ENCODE results near the gene TPK1.

The TPK1 gene

GRCh38 chr7:144820552-144820951 is 15.3 kb downstream of the TPK1 start:
- no peak overlapping the region for H3K27ac ChIP-seq
- ChIA-PET CTCF (no interaction called here), POLR2A (ENCODE audit: low non-redundant PET) (no interaction called here)
- no peak for DNase-seq (ENCODE audit: low spot score)
- TF ChIP-seq CTCF (conservative IDR thresholded peaks at IDR 0.05; ENCODE audit: low read depth): no peak

DNA sequence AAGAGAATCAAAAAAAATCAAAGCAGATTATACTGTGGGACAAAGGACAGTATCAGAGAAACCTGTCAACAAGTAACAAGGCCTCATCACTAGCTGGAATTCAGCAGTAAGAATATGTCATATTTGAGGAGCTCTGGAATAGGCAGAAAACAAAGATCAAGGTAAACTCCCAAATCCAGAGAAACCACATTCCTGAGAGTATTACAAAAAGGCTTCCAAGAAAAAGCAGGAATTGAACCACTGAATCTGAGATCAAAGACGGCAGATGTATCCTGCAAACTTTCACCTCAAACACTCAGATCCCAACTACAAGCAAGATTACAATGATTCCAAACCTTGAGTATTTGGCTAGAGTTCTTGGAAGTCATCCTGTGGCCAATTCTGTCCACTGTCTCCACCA is 16.3 kb downstream of the TPK1 start:
- TF ChIP-seq CTCF (conservative IDR thresholded peaks at IDR 0.05; ENCODE audit: low read depth): no peak
- POLR2A ChIA-PET (ENCODE audit: low non-redundant PET): no interaction called here
- CTCF ChIA-PET: no interaction called here
- DNase-seq (ENCODE audit: low spot score): no peak
- H3K27ac ChIP-seq: no peak overlapping the region

DNA sequence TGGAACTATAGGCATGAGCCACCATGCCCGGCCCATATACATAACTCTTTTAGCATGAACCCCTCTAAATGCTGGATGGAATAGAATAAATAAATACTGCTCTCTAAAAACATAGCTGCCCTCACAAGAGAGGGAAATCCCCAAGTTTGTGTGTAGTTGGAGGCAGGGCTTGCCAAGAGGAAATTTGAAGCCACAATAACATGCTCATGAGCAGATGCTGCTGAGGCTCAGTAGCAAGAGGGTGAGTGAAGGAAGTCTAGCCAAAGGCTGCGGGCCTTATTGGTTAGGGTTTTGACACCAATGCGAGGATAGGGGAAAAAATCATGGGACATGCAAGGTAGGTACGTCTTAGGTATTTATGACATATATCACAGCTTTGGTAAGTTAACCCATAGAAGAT is 17.3 kb downstream of the TPK1 start:
- no peak for DNase-seq (ENCODE audit: low spot score)
- ChIA-PET CTCF (no interaction called here), POLR2A (ENCODE audit: low non-redundant PET) (no interaction called here)
- no peak for TF ChIP-seq CTCF (conservative IDR thresholded peaks at IDR 0.05; ENCODE audit: low read depth)
- H3K27ac ChIP-seq: no peak overlapping the region

DNA sequence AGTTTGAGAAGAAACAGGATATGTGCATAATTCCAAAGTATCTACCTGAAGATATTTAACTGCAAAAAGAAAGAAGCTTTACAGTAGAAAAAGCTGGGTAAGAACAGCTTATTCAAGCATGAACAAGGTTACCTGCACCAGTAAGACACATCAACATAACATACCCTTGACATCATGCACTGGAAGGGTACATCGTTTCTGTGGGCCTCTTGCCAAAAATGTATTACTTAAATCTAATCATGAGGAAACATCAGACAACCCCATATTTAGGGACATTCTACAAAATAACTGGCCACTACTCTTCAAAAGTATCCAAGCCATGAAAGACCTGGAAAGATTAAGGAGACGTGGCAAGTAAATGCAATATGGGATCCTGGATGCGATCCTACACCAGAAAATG is 18.9 kb downstream of the TPK1 start:
- DNase-seq (ENCODE audit: low spot score): no peak
- POLR2A ChIA-PET (ENCODE audit: low non-redundant PET): no interaction called here
- TF ChIP-seq CTCF (conservative IDR thresholded peaks at IDR 0.05; ENCODE audit: low read depth): no peak
- H3K27ac ChIP-seq: no peak overlapping the region
- CTCF ChIA-PET: no interaction called here

GRCh38 chr7:144814299-144814698 is 21.6 kb downstream of the TPK1 start:
- CTCF ChIA-PET: no interaction called here
- DNase-seq (ENCODE audit: low spot score): no peak
- no peak for TF ChIP-seq CTCF (conservative IDR thresholded peaks at IDR 0.05; ENCODE audit: low read depth)
- H3K27ac ChIP-seq: no peak overlapping the region
- POLR2A ChIA-PET (ENCODE audit: low non-redundant PET): no interaction called here

GRCh38 chr7:144812379-144813283 is 23.2 kb downstream of the TPK1 start:
- DNase-seq (ENCODE audit: low spot score): no peak
- POLR2A ChIA-PET (ENCODE audit: low non-redundant PET): no interaction called here
- TF ChIP-seq CTCF (conservative IDR thresholded peaks at IDR 0.05; ENCODE audit: low read depth): no peak
- no peak overlapping the region for H3K27ac ChIP-seq
- CTCF ChIA-PET: no interaction called here
